ENCODE data around the gene OVCH2.

OVCH2 gene

DNA sequence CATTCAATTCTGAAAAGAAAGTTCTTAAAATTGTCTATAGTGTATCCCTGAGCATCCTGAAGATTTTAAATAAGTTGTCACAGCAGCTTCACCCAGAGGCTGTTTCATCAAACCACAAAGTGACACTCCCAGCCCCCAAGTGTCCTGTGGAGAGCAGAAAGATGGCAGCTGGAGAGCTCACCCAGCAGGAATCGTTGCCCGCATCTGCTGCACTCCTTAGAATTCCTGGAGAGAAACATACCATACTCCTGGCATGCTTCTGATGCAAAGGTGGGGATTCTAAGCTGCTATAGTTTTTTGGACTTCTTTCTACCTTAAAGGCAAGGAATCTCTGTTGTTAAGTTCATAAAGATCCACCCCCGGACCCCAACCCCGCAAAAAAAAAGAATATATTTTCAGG, 19.5 kb downstream of the OVCH2 start:
- TF ChIP-seq BHLHE40 (IDR thresholded peaks at IDR 0.05; ENCODE audit: borderline replicate concordance): no peak
- TF ChIP-seq ZNF384 (IDR thresholded peaks at IDR 0.05): no peak
- TF ChIP-seq L3MBTL2 (conservative IDR thresholded peaks at IDR 0.05): no peak
- ChIA-PET POLR2A (interaction anchor here (2.3 kb wide), 1 partner anchor 10 kb away, joined by 6 read pairs; no protein-coding TSS in a partner anchor), CTCF (interaction anchor here (1.3 kb wide), 1 partner anchor 9 kb away, joined by 4 read pairs; no protein-coding TSS in a partner anchor)
- DNase-seq (ENCODE audit: extremely low spot score): no peak

GRCh38 chr11:7683571-7683970, 22.7 kb downstream of the OVCH2 start:
- CTCF ChIA-PET: no interaction called here
- no peak for DNase-seq (ENCODE audit: extremely low spot score)
- POLR2A ChIA-PET: no interaction called here
- TF ChIP-seq LEF1 (IDR thresholded peaks at IDR 0.05; ENCODE audit: borderline replicate concordance): no peak
- TF ChIP-seq BHLHE40 (IDR thresholded peaks at IDR 0.05; ENCODE audit: borderline replicate concordance): no peak

GRCh38 chr11:7677796-7678201, 28.5 kb downstream of the OVCH2 start:
- TF ChIP-seq ZNF384 (IDR thresholded peaks at IDR 0.05) (no peak), ARNT (IDR thresholded peaks at IDR 0.05) (no peak), FOXK2 (IDR thresholded peaks at IDR 0.05) (no peak), BHLHE40 (IDR thresholded peaks at IDR 0.05; ENCODE audit: borderline replicate concordance) (no peak), NFRKB (IDR thresholded peaks at IDR 0.05) (no peak), FOXM1 (IDR thresholded peaks at IDR 0.05; ENCODE audit: borderline replicate concordance) (no peak), FOXA1 (IDR thresholded peaks at IDR 0.05) (no peak)
- TF ChIP-seq, protein P1, sequence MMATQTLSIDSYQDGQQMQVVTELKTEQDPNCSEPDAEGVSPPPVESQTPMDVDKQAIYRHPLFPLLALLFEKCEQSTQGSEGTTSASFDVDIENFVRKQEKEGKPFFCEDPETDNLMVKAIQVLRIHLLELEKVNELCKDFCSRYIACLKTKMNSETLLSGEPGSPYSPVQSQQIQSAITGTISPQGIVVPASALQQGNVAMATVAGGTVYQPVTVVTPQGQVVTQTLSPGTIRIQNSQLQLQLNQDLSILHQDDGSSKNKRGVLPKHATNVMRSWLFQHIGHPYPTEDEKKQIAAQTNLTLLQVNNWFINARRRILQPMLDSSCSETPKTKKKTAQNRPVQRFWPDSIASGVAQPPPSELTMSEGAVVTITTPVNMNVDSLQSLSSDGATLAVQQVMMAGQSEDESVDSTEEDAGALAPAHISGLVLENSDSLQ (IDR thresholded peaks at IDR 0.05): no peak
- ChIA-PET POLR2A (interaction anchor here (1.7 kb wide), 1 partner anchor 9 kb away, joined by 6 read pairs; no protein-coding TSS in a partner anchor), CTCF (interaction anchor here (0.8 to 1.2 kb wide), 2 partner anchors 10 to 13 kb away, joined by 3 to 4 read pairs; no protein-coding TSS in a partner anchor)
- DNase-seq (ENCODE audit: extremely low spot score): no peak

- TF ChIP-seq CTBP1 (IDR thresholded peaks at IDR 0.05; ENCODE audit: borderline replicate concordance) (peak; percentile 43; the same call in 1 of the 2 replicates), BHLHE40 (IDR thresholded peaks at IDR 0.05; ENCODE audit: borderline replicate concordance) (no peak), ZNF384 (IDR thresholded peaks at IDR 0.05) (no peak), FOXM1 (IDR thresholded peaks at IDR 0.05; ENCODE audit: borderline replicate concordance) (no peak), HDGF (IDR thresholded peaks at IDR 0.05; ENCODE audit: borderline replicate concordance) (no peak), FOXK2 (IDR thresholded peaks at IDR 0.05) (no peak), TARDBP (IDR thresholded peaks at IDR 0.05) (no peak), LEF1 (IDR thresholded peaks at IDR 0.05; ENCODE audit: borderline replicate concordance) (no peak), L3MBTL2 (conservative IDR thresholded peaks at IDR 0.05) (no peak), ELF4 (IDR thresholded peaks at IDR 0.05) (no peak)
- TF ChIP-seq, protein P1 (IDR thresholded peaks at IDR 0.05): peak; percentile 34
- ChIA-PET CTCF (interaction anchor here (0.7 to 1.7 kb wide), 4 partner anchors 10 to 198 kb away, joined by 3 to 6 read pairs (median 4); no protein-coding TSS in a partner anchor), POLR2A (interaction anchor here (1.7 kb wide), 1 partner anchor 10 kb away, joined by 6 read pairs; no protein-coding TSS in a partner anchor)
- no peak for DNase-seq (ENCODE audit: extremely low spot score)
Observed at GRCh38 chr11:7677071-7677470, 29.2 kb downstream of the OVCH2 start.

DNA sequence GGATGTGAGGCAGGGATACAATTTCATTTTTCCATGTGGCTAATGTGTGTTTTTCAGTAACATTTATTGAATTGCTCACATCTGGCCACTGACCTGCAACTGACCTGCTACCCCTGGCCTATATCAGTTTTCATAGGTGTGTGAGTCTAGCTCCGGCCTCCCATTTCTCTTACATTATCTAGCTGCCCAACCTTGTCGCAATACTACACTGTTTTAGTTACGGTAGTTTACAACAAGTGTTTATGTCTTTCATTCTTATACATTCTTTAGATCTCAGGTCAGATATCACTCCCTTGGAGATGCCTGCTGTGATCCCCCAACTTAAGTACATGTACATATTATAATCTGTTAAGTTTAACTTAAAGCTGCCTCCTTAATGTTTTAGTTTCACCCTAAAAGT, 30.6 kb downstream of the OVCH2 start:
- ChIA-PET POLR2A (no interaction called here), CTCF (interaction anchor here (1.1 to 1.7 kb wide), 2 partner anchors 12 to 163 kb away, joined by 4 to 6 read pairs; no protein-coding TSS in a partner anchor)
- TF ChIP-seq L3MBTL2 (conservative IDR thresholded peaks at IDR 0.05): no peak
- no peak for TF ChIP-seq TARDBP (IDR thresholded peaks at IDR 0.05)
- TF ChIP-seq FOXK2 (IDR thresholded peaks at IDR 0.05): no peak
- no peak for TF ChIP-seq FOXA1 (IDR thresholded peaks at IDR 0.05)
- no peak for TF ChIP-seq HDGF (IDR thresholded peaks at IDR 0.05; ENCODE audit: borderline replicate concordance)
- no peak for TF ChIP-seq SP1 (IDR thresholded peaks at IDR 0.05)
- TF ChIP-seq FOXM1 (IDR thresholded peaks at IDR 0.05; ENCODE audit: borderline replicate concordance): no peak
- no peak for TF ChIP-seq CTBP1 (IDR thresholded peaks at IDR 0.05; ENCODE audit: borderline replicate concordance)
- TF ChIP-seq SUZ12 (IDR thresholded peaks at IDR 0.05): no peak
- no peak for TF ChIP-seq ARNT (IDR thresholded peaks at IDR 0.05)
- TF ChIP-seq, protein P1 (IDR thresholded peaks at IDR 0.05): no peak
- TF ChIP-seq ZNF384 (IDR thresholded peaks at IDR 0.05): no peak
- TF ChIP-seq NFRKB (IDR thresholded peaks at IDR 0.05): no peak
- no peak for TF ChIP-seq ELF4 (IDR thresholded peaks at IDR 0.05)
- TF ChIP-seq LEF1 (IDR thresholded peaks at IDR 0.05; ENCODE audit: borderline replicate concordance): no peak
- no peak for TF ChIP-seq BHLHE40 (IDR thresholded peaks at IDR 0.05; ENCODE audit: borderline replicate concordance)
- no peak for DNase-seq (ENCODE audit: extremely low spot score)

DNA sequence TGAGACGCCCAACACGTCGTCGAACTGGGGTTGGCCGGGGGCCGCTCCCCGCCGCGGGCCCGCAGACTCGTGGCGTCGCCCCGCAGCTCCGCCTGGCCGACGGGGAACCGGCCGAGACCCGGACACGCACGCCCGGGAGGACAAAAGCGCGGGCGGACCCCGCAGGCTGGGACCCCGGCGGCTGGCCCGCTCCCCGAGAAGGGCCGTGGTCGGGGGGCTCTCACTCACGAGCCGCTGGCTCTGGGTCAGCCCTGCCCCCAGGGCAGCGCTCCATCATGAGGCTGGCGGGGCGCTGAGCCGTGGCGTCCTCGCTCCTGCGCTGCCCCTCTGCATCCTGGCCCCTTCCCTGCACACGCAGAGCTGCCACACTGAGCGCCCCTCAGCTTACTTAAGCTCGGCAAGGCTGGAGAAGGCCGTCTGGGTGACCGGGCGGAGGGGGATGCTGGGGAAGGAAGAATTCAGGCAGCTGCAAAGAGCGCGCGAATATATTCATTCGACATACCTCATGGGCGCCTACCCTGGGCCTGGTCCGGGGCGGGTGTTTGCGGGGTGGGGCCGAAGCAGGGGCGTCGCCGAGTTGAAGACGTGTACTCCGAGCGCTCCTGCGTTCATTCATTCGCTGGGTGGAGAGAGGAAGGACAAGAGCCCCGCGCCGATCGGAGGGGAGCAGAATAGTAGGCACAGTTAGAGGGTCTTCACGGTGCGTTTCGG, 32.4 kb downstream of the OVCH2 start:
- CTCF ChIA-PET: no interaction called here

More for the DNA sequence above, 32.4 kb downstream of the OVCH2 start:
- POLR2A ChIA-PET: no interaction called here
- TF ChIP-seq TARDBP (IDR thresholded peaks at IDR 0.05): no peak
- no peak for DNase-seq (ENCODE audit: extremely low spot score)

Measured in HEK293T (cell line).